Inflammatory macrophage treated with lipopolysaccharide for 4 hours (primary cell): ENCODE data around the gene PITPNC1.

Experiments used
- DNase-seq: peaks from one replicate; pipeline ENCODE4 v3.0.0-alpha.2; 2020

PITPNC1 gene

DNA sequence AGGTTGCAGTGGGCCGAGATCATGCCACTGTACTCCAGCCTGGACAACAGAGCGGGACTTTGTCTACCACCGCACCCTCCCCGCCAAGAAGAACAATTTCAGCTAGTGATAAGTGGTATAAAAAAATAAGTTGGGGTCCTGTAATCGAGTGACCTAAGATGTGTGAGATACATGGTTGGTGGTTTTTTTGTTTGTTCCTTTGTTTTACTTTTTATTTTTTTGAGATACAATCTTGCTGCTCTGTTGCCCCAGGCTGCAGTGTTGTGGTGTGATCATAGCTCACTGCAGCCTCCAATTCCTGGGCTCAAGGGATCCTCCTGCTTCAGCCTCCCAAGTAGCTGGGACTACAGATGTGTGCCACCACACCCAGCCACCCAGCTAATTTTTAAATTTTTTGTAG is 58.7 kb downstream of the PITPNC1 start:
- DNase-seq = no peak

- DNase-seq = no peak
Measured at GRCh38 chr17:67436233-67436632, 59.2 kb downstream of the PITPNC1 start.

GRCh38 chr17:67438667-67439066 is 61.6 kb downstream of the PITPNC1 start:
- no peak for DNase-seq

- DNase-seq = no peak
Measured at GRCh38 chr17:67439269-67439668, 62.2 kb downstream of the PITPNC1 start.

DNA sequence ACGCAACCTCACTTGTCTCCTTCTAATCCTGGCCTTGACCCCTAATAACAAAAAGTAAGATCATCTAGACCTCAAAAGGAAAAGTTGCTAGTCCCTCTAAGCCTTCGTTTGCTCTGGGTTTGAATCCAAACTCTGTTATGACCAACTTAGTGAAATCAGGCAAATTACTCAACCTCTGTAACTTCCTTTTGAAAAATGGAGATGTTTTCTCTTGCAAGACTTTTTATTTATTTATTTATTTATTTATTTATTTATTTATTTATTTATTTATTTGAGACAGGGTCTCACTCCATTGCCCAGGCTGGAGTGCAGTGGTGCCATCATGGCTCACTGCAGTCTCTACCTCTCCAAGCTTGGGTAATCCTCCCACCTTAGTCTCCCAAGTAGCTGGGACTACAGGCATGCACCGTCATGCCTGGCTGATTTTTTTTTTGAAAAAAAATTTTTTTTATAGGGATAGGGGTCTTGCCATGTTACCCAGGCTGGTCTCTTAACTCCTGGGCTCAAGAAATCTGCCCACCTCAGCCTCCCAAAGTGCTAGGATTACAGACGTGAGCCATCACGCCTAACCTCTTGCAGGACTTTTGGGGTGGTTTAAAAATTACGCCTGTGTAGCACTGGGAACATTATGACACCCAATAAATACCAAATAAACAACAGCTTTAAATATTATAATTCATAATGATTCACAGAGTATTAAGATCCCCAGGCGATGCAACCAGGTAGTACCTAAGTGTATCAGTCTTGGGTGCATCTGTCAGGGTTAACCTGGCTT is 63.4 kb downstream of the PITPNC1 start:
- DNase-seq = peak; percentile 63

DNA sequence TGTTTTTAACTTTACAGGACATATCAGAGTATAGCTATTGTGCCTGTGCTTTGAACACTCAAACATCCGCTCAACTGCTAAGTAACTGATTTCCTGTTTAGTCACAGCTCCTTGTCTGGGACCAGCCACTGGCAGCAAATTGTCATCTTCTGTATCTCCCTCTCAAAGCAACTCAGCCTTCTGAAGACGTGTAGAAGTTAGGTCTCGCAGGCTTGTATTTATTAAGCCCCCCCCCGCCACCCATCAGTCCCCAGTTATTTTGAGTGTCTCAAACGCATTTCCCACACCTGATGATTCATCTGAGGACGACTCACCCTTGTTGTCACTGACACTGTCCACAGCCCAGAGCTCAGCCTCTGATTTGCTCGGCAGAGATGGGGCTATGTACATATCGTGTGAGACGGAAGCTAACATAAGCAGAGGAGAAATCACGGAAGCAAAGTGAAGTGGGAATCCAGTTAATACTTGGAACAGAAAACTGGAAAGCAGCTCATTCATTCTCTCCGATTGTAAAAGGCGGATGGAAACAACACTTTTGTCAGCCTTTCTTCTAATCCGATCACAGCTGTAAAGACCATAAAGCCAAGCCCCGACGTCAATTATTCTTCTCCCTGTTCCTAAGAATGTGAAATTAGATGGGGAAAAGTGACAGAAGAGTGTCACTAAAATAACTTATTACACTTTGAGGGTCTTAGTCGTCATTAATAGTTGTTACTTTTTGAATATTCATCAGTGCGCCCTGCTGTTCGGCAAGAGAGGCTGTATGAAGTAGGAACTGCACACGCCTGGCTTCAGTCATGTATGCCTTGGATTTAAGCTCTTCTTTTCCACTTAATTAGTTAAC is 64.2 kb downstream of the PITPNC1 start:
- DNase-seq = peak; percentile 82

GRCh38 chr17:67441896-67442219 is 64.8 kb downstream of the PITPNC1 start:
- DNase-seq = no peak

GRCh38 chr17:67442787-67443624 is 65.9 kb downstream of the PITPNC1 start:
- no peak for DNase-seq

DNA sequence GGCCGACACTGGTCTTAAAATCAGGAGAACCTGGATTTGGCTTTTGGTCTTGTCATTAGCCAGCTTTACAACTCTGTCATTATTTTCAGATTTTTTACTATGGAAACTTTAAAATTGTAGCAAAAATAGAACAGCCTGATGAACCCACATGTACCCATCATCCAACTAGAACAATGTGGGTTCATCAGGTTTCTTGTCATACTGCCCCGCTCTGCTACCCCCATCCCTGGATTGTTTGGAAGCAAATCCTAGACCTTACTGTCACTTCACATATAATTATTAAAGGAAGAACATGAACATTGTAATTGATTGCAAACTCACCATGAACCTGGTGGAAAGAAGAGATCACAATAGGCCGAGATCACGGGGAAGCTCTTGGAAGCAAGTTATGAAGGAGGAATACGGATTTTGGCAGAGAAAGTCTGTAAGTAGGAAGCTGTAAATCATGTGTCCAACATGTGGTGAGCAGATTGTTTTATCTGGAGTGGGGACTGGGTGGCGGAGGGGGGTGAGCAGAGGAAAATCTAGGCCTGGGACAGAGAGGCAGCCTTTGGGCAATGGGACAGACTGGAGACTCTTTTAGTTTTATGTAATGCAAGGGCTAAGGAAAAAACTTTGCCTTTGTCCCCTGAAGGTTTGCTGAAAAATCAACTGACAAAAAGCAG is 67.0 kb downstream of the PITPNC1 start:
- DNase-seq = no peak

GRCh38 chr17:67448449-67448848 is 71.4 kb downstream of the PITPNC1 start:
- DNase-seq = no peak

- no peak for DNase-seq
Measured at GRCh38 chr17:67449065-67449464, 72.0 kb downstream of the PITPNC1 start.

GRCh38 chr17:67449845-67450755 is 73.0 kb downstream of the PITPNC1 start:
- DNase-seq = no peak

DNA sequence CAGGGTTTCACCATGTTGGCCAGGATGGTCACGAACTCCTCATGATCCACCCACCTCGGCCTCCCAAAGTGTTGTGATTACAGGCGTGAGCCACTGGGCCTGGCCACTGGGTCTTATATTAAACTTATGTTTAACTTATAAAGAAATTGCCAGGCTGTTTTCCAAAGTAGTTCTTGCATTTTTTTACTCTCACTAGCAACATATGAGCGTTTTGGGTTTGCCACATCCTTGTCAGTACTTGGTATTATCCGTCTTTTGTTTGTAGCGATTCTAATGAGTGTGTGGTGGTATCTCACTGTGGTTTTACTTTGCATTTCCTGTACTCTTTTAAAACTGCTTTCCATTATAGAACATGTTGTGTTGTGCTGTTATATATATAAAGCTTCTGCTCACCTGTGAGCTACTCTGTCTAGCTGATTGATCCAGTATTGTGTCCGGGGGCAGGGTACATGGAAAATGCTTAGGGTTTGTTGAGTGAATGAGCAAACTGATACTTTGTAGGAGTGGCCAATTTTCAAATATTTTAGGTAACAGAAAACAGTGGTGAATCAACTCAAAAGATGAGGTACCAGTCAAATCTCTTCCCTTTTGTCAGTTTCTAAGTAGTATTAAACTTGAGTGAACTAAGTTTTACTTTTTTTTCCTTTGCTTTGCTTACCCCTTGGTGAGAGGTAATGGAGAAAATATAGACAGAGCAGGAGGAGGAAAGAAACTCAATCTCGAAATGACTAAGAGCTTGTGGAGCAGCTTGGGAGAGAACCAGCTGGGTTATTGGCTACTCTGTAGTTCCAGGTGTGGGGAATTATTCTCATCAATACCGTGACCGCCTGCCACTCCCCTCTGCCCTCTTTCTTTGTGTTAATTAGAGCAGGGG is 75.8 kb downstream of the PITPNC1 start:
- DNase-seq = no peak

- no peak for DNase-seq
Measured at GRCh38 chr17:67456103-67456502, 79.0 kb downstream of the PITPNC1 start.

GRCh38 chr17:67456889-67457288 is 79.8 kb downstream of the PITPNC1 start:
- DNase-seq = no peak

- no peak for DNase-seq
Measured at GRCh38 chr17:67458203-67458602, 81.1 kb downstream of the PITPNC1 start.

DNA sequence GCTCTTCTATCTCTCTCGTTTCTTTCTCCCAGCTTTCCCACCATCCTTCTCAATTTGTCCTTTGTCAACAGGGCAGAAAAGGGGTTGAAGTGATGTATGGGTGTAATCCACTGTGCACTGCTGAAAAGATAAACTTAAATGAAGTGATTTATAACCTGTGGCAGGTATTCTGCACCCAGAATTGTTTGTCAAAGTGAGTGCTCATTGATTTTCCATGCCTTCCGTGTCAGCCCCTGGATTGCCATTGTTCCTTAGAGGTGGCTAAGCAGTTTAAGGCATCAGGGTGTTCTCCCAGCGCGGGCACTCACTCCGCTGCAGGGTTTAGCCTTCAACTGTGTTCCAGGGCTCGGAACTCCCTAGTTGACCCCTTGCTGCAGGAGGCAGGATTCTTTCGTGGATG is 82.9 kb downstream of the PITPNC1 start:
- no peak for DNase-seq

DNA sequence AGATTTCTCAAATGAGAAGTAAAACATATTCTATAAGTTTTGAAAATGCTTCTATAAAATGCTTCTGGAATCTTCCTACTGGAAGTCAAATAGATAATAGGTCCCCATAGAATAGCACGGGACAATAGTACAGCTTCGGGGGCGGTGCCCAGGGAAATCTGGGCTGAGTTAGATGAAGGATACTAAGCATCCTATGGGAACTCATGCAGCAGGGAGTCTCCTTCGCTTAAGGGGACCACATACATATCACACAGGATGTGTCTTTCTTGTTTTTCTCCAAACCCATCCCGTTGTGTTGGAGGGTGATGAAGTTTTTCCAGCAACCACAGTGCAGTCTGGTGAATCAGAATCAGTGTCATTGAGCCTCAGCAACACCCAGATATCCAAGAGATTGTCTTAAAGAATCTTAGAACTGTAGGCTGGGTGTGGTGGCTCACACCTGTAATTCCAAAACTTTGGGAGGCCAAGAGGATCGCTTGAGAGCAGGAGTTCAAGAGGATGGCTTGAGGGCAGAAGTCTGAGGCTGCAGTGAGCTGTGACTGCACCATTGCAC is 84.2 kb downstream of the PITPNC1 start:
- DNase-seq = no peak

DNA sequence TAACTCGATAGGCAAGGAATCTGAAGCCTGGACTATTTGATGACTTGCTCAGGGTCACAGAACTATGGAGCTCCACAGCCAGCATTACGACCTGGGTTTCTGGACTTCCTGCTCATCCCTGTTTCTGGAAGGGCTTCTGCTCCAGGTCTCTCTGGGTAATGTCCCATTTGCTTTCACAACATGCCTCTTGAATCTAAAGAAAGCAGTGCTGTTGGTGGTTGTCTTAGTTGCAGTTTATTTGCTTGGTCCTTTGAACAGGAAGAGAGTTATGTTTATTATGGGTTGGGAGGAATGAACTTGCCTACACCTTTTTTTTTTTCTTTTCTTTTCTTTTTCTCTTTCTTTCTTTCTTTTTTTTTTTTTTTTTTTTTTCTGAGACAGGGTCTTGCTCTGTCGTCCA is 84.8 kb downstream of the PITPNC1 start:
- DNase-seq = no peak

DNA sequence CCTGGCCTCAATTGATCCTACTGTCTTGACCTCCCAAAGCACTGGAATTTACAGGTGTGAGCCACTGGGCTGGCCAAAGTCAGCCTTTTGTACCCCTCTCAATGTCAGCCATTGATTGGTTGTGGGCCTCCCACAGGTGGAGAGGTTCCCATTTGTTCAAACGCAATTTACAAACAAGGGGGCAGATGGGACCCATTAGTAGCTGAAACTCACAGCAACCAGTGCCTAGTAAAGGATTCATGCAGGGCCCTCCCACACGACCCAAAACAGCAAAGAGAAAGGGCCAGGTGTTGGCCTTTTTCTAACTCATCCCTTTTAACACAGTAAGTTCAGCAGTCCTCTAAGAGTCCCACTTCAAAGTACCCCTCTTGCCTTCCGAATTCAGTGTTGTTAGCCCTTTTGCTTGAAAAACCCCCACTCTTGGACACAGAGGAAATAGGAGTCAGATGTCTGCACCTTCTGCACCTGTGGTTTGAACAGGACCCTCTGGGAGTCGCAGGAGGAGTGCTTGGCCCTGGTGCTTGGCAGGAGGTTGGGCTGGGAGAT is 89.2 kb downstream of the PITPNC1 start:
- DNase-seq = no peak
